Heart right ventricle (tissue), 16 donors: Measurements from ENCODE around the gene GLRX5. TPM values are rescaled to one million over a fixed set of nuclear protein-coding genes. Genes with fewer than 3 reads are reported as not detected.

Experiments used
- ATAC-seq, 8 donors: fragments of 200-7000 bp; cut with Tn5 transposase; one replicate each; pipeline ENCODE4 v1.9.1; 2020; ENCODE audit warnings: mild to moderate bottlenecking in 8 of 8, moderate library complexity in 8 of 8, moderate number of reproducible peaks in 1 of 8
- DNase-seq, 2 donors: peaks; one replicate each; pipeline ENCODE4 v3.0.0-alpha.2; 2020
- H3K27ac ChIP-seq, 10 donors: fragments of 200-600 bp; sonication (generic) in 2 of 10; one replicate each; pipeline versions ENCODE4 v1.5.0 to v1.8.0; 2020 to 2022; ENCODE audit warnings: mild to moderate bottlenecking in 3 of 10
- H3K27me3 ChIP-seq, 7 donors: fragments of 200-600 bp; one replicate each; pipeline ENCODE4 v1.8.0; 2021 to 2022; ENCODE audit warnings: mild to moderate bottlenecking in 2 of 7
- H3K36me3 ChIP-seq, 9 donors: fragments of 200-600 bp; sonication (generic) in 1 of 9; one replicate each; pipeline versions ENCODE4 v1.5.0 to v1.8.0; 2020 to 2022; ENCODE audit warnings: mild to moderate bottlenecking in 2 of 9
- H3K4me1 ChIP-seq, 9 donors: fragments of 200-600 bp; sonication (generic) in 1 of 9; one replicate each; pipeline versions ENCODE4 v1.5.0 to v1.8.0; 2020 to 2022; ENCODE audit warnings: mild to moderate bottlenecking in 4 of 9
- H3K4me3 ChIP-seq, 10 donors: fragments of 200-600 bp; sonication (generic) in 2 of 10; one replicate each; pipeline versions ENCODE4 v1.5.0 to v1.8.0; 2020 to 2022; ENCODE audit warnings: mild to moderate bottlenecking in 7 of 10, moderate library complexity in 2 of 10
- H3K9me3 ChIP-seq, 11 donors: fragments of 200-600 bp in 10 of 11; sonication (generic) in 2 of 11; one replicate each; pipeline versions ENCODE4 v1.5.0 to v1.8.0; 2013 to 2022; ENCODE audit warnings: mild to moderate bottlenecking in 2 of 11, control low read depth in 1 of 11, moderate library complexity in 1 of 11
- WGBS, 2 donors: extraction: QIAGEN DNeasy Blood & Tissue Kit; methylation state at CpG; one replicate each; pipeline ENCODE4 v1.1.7; 2013; ENCODE audit warnings: inconsistent platforms in 1 of 2; 5-methylcytosine and 5-hydroxymethylcytosine counted together
- intact Hi-C, 10 donors: fragments of 100-400 bp; cut with DNase I; formaldehyde crosslinking; loops; one replicate each; pipeline versions ENCODE4 v1.11.1 to v1.14.2; 2022
- polyA plus RNA-seq, 2 donors: library from polyadenylated mRNA; stranded (reverse); fragments of 200-250 nt; gene quantifications; one replicate each; pipeline ENCODE4 v1.2.3, GENCODE V29; 2013
- total RNA-seq, 10 donors: library from RNA; stranded (reverse); fragmentation: NEBNext Ultra II Directional in 3 of 10; extraction: Animal tissue kit (Norgen Biotek cat#: 25700) in 3 of 10; gene quantifications; one replicate each; pipeline versions ENCODE4 v1.2.1 to v1.2.4, GENCODE V29; 2021 to 2023
- TF ChIP-seq, protein P1 (sequence below), 9 donors: fragments of 200-600 bp; sonication (generic) in 2 of 9; IDR thresholded peaks; one replicate each; pipeline versions ENCODE4 v1.5.0 to v1.8.0; 2021 to 2022; ENCODE audit warnings: antibody characterized with exemption in 9 of 9, mild to moderate bottlenecking in 5 of 9, moderate library complexity in 1 of 9
- donor health status: Arrhythmogenic right ventricular cardiomyopathy.
- donor health status: ischemic (EF 13 %, LVEDD 7.1; RV severe dilation, severe dysfunction).
- donor health status: healthy with polysubstance abuse.
- donor health status: DM: no; HTN: yes; CAD: no.
- donor health status: DM: no; HTN: no; CAD: no.
- donor health status: ischemic (EF 25% LVEDD 6.9; RV normal size, moderate dysfunction).
- donor health status: ischemic (EF 25% LVEDD 5.7; RV mildly dilated, moderate dysfunction).
- donor health status: healthy.
- donor health status: DM: yes; HTN: yes; CAD: no.
- donor health status: Ischemic cardiomyopathy.
- donor health status: ischemic (EF 35%, LVEDD 5.7; RV mildly dilated, moderate dysfunction).
- donor health status: nonischemic (EF 11% LVEDD 7.7; RV severe dilation, severe dysfunction).
- donor health status: DM: yes; HTN: yes; CAD: no.
- donor health status: PGD.
- donor health status: ischemic (EF 29% LVEDD 5.4; RV normal size, mild dysfunction).
- donor health status: nonischemic (EF 23%, LVEDD 6.1; RV moderate dilation, normal function).

Gene GLRX5
- total and polyA plus RNA-seq, 12 donors = 49.8 to 121 (median 86.8) TPM

DNA sequence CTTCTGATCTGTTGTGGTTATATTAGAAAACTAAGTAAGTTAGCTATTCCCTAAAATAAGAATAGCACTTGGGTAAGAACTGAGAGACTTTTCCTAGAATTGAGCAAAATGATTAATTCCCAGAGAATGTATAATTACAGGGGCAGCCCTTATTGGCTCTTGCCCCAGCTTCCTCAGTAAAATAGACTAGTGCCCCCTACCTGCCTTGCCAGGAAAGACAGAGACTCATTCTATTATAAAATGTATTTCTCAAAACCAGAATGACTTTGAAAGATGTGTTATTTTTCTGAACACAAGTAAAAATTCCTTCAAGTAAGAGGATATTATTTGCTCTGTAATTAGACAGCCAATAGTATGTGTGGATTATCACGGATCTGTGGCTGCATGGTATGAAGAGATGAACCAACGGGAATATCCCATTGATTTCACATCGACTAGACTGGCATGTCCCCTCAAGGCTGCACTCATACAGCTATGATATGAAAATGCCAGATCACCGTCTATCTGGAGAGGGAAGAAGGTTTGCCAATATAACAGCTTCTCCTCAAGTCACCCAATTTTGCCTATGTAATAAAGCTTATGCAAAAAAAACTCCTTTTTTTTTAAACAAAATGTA is 7.4 kb upstream of the GLRX5 start:
- H3K36me3 ChIP-seq = peaks cover 0 to 21% (median 0%) of the 10 kb centered on the region in 9 donors
- DNase-seq (peak in 1 of 2 donors; percentile 70), ATAC-seq (peak in 6 of 8 donors; percentile 52 to 73 (median 59))
- H3K4me3 ChIP-seq = no peak overlapping the region
- peak overlapping the region in 8 of 10 donors; percentile 40 to 75 (median 66) for H3K27ac ChIP-seq
- TF ChIP-seq, protein P1, sequence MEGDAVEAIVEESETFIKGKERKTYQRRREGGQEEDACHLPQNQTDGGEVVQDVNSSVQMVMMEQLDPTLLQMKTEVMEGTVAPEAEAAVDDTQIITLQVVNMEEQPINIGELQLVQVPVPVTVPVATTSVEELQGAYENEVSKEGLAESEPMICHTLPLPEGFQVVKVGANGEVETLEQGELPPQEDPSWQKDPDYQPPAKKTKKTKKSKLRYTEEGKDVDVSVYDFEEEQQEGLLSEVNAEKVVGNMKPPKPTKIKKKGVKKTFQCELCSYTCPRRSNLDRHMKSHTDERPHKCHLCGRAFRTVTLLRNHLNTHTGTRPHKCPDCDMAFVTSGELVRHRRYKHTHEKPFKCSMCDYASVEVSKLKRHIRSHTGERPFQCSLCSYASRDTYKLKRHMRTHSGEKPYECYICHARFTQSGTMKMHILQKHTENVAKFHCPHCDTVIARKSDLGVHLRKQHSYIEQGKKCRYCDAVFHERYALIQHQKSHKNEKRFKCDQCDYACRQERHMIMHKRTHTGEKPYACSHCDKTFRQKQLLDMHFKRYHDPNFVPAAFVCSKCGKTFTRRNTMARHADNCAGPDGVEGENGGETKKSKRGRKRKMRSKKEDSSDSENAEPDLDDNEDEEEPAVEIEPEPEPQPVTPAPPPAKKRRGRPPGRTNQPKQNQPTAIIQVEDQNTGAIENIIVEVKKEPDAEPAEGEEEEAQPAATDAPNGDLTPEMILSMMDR (IDR thresholded peaks at IDR 0.05) = peak; percentile 66 to 88 (median 84)
- 52 to 62% methylated on average over 4 of the region's 4 CpGs for WGBS, 2 donors
- intact Hi-C loops = loop anchor here in 6 of 10 donors (1.0 to 5.0 kb wide), 4 partner anchors 85 to 87 kb away; no protein-coding TSS in a partner anchor
- H3K4me1 ChIP-seq = peaks cover 19 to 69% (median 56%) of the 10 kb centered on the region in 9 donors
- no peaks in the 10 kb centered on the region for H3K9me3 ChIP-seq
- no peaks in the 10 kb centered on the region for H3K27me3 ChIP-seq

DNA sequence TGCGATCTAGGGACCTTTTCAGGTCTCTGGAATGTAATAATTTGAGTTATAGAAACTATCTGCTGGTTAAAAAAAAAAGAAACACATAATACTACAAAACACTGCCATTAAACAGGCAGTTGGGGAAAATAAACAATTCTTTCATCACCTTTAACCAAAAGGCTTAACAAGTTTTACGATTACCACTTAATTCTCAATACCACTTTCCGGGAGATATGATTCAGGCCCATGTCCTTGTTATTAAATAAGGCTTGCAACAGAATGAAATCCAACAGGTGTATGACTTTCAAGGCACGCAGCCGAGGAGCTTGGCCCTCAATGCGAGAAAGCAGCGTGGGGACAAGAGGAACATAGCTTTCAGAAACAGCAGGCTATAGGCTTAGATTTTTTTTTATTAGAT is 5.6 kb upstream of the GLRX5 start:
- WGBS, 2 donors = 92 to 96% methylated on average over 7 of the region's 7 CpGs
- Histone ChIP-seq H3K27ac (no peak overlapping the region), H3K9me3 (no peaks in the 10 kb centered on the region), H3K4me3 (no peak overlapping the region), H3K4me1 (peaks cover 19 to 70% (median 59%) of the 10 kb centered on the region in 9 donors), H3K27me3 (no peaks in the 10 kb centered on the region), H3K36me3 (peaks cover 0 to 22% (median 0%) of the 10 kb centered on the region in 9 donors)
- intact Hi-C loops = loop anchor here in 2 of 10 donors (2.0 to 5.0 kb wide), 2 partner anchors 87 to 88 kb away; no protein-coding TSS in a partner anchor
- TF ChIP-seq, protein P1 (IDR thresholded peaks at IDR 0.05) = no peak
- DNase-seq (no peak), ATAC-seq (no peak)

DNA sequence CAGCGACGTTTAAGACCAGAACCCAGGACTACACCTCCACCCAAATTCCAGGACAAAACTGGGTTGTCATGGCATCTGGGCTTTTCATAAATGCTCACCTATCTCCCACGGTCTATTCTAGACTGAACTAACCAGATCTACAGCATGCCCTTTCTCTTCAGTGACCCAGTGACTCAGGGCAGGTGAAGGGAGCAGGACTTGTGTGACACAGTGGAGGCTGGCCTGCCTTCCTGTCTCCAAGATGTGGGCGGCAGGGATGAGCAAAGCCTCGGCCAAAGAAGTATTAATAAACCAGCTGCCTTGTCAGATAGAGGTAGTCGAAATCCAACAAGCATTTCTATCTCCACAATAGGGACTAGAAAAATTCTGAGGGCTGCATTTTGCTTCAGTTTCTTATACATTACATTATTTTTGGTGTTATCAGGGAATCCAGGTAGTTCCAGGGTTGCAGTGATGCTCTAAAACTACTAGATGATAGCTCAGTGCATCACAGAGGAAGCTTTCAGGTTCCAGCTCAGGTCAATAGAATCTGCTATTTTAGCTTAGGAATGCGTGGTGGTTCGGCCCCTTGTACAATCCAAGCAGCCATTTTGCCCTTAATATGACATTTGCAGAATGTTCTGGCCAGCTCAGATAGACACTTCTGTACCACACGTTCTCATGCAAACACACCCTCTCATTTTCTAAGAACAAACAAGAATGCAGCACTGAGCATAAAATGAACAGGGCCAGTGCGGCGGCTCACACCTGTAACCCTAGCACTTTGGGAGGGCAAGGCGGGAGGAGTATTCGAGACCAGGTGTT is 4.2 kb upstream of the GLRX5 start:
- TF ChIP-seq, protein P1 (IDR thresholded peaks at IDR 0.05) = no peak
- Histone ChIP-seq H3K27ac (peak overlapping the region in 4 of 10 donors; percentile 6 to 36 (median 13)), H3K27me3 (no peaks in the 10 kb centered on the region), H3K9me3 (no peaks in the 10 kb centered on the region), H3K4me3 (no peak overlapping the region), H3K4me1 (peaks cover 17 to 65% (median 55%) of the 10 kb centered on the region in 9 donors), H3K36me3 (peaks cover 0 to 22% (median 0%) of the 10 kb centered on the region in 9 donors)
- DNase-seq (no peak), ATAC-seq (no peak)
- 72% methylated on average over 13 of the region's 13 CpGs for WGBS, 2 donors
- intact Hi-C loops = loop anchor here in 1 of 10 donors (5.0 kb wide), 1 partner anchor 88 kb away; no protein-coding TSS in a partner anchor

DNA sequence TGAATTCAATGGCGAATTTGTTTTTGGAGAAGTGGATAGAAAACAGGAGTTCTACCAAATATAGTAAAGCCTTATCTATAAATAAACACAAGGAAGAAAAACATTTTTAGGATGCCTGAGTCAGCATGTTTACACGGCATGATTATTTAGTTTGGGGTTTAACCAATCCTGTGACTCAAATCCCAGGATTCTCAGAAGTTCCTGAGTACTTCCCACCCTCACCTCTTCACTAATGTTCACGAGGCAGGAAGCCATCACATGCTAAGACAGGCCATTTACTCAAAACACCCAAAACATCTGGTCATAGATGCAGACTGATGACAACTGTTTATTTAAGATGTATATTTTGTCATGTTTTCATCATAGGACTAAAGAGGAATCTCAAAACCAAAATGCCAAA is 3.4 kb upstream of the GLRX5 start:
- intact Hi-C loops = loop anchor here in 1 of 10 donors (5.0 kb wide), 1 partner anchor 89 kb away; no protein-coding TSS in a partner anchor
- no peak for ATAC-seq
- Histone ChIP-seq H3K4me1 (peaks cover 17 to 65% (median 60%) of the 10 kb centered on the region in 9 donors), H3K27me3 (no peaks in the 10 kb centered on the region), H3K27ac (peak overlapping the region in 3 of 10 donors; percentile 10 to 36 (median 16)), H3K9me3 (no peaks in the 10 kb centered on the region), H3K4me3 (no peak overlapping the region), H3K36me3 (peaks cover 0 to 22% (median 0%) of the 10 kb centered on the region in 9 donors)
- DNase-seq = no peak
- TF ChIP-seq, protein P1 (IDR thresholded peaks at IDR 0.05) = no peak
- WGBS, 2 donors = 39 to 42% methylated on average over 3 of the region's 3 CpGs
